Gastroesophageal sphincter (tissue), 3 donors: ENCODE measurements around the gene SRBD1.

ENCODE experiments used
- POLR2A ChIP-seq, 2 donors: fragments of 450-650 bp; IDR thresholded peaks; one replicate each; pipeline ENCODE4 v1.6.1; 2017; ENCODE audit warnings: antibody characterized with exemption in 2 of 2, mild to moderate bottlenecking in 2 of 2, moderate library complexity in 1 of 2
- POLR2AphosphoS5 ChIP-seq: sonication (generic); formaldehyde crosslinking; IDR thresholded peaks from one replicate; pipeline ENCODE4 v1.6.1; 2017; ENCODE audit warnings: antibody characterized with exemption
- TF ChIP-seq, protein P1 (sequence below), 4 experiments: fragments of 200-600 bp in 2 of 4; fragments of 450-650 bp in 2 of 4; sonication (generic) in 1 of 4; IDR thresholded peaks; one replicate each; pipeline ENCODE4 v1.5.1; 2017 to 2019; ENCODE audit warnings: antibody characterized with exemption in 4 of 4, mild to moderate bottlenecking in 2 of 4, moderate library complexity in 2 of 4

DNA sequence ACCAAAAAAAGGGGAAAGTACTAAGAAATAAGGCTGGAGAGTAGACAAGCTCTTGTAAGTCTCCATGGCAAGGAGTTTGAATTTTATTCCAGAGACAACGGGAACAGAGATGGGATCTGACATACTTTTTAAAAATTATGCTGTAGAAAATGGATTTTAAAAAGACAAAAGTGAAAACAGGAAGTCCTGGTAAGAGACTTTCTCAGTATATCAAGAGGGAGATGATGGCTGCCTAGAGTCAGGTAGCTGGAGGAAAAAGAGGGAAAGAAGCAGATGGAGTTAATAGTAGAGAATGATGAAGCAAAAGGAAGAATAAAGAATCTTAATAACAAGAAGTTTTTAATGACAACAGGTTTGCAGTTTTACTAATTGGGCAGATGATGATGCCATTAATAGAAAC lies 168.1 kb downstream of the SRBD1 start:
- TF ChIP-seq POLR2A (IDR thresholded peaks at IDR 0.05) (no peak), POLR2AphosphoS5 (no peak)
- TF ChIP-seq, protein P1, sequence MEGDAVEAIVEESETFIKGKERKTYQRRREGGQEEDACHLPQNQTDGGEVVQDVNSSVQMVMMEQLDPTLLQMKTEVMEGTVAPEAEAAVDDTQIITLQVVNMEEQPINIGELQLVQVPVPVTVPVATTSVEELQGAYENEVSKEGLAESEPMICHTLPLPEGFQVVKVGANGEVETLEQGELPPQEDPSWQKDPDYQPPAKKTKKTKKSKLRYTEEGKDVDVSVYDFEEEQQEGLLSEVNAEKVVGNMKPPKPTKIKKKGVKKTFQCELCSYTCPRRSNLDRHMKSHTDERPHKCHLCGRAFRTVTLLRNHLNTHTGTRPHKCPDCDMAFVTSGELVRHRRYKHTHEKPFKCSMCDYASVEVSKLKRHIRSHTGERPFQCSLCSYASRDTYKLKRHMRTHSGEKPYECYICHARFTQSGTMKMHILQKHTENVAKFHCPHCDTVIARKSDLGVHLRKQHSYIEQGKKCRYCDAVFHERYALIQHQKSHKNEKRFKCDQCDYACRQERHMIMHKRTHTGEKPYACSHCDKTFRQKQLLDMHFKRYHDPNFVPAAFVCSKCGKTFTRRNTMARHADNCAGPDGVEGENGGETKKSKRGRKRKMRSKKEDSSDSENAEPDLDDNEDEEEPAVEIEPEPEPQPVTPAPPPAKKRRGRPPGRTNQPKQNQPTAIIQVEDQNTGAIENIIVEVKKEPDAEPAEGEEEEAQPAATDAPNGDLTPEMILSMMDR (IDR thresholded peaks at IDR 0.05), result no peak
